Activated CD8-positive, alpha-beta T cell treated with anti-CD3 and anti-CD28 coated beads for 36 hours (primary cell): ENCODE results near the gene MBOAT2. TPM values are rescaled to one million over a fixed set of nuclear protein-coding genes. Genes with fewer than 3 reads are reported as not detected.

Source experiments
- ATAC-seq: fragments of 200-7000 bp; cut with Tn5 transposase; one replicate; pipeline ENCODE4 v1.10.0; 2021; ENCODE audit warnings: mild to moderate bottlenecking, moderate library complexity
- CTCF ChIA-PET: fragments of 350-600 bp; sonication (Branson Sonifier 250); formaldehyde crosslinking; loops from one replicate; lab custom pipeline; 2021; ENCODE audit warnings: antibody characterized with exemption; lab: Charles Lee
- POLR2A ChIA-PET: fragments of 350-600 bp; sonication (Branson Sonifier 250); formaldehyde crosslinking; loops from one replicate; lab custom pipeline; 2021; ENCODE audit warnings: antibody characterized with exemption; lab: Charles Lee
- DNase-seq: peaks from one replicate; pipeline ENCODE4 v3.0.0-alpha.2; 2020
- H3K27ac Mint-ChIP-seq: one replicate; pipeline ENCODE4 v1.8.0; 2021; ENCODE audit warnings: mild to moderate bottlenecking, mixed read lengths
- H3K27me3 Mint-ChIP-seq: one replicate; pipeline ENCODE4 v1.8.0; 2021; ENCODE audit warnings: mixed read lengths
- H3K36me3 Mint-ChIP-seq: one replicate; pipeline ENCODE4 v1.8.0; 2021; ENCODE audit warnings: low read depth, mixed read lengths
- H3K4me1 Mint-ChIP-seq: one replicate; pipeline ENCODE4 v1.8.0; 2021; ENCODE audit warnings: low read depth, mixed read lengths
- H3K4me3 Mint-ChIP-seq: one replicate; pipeline ENCODE4 v1.8.0; 2021; ENCODE audit warnings: mild to moderate bottlenecking, moderate library complexity, mixed read lengths
- H3K9me3 Mint-ChIP-seq: one replicate; pipeline ENCODE4 v1.8.0; 2021; ENCODE audit warnings: mixed read lengths
- intact Hi-C: fragments of 100-400 bp; cut with micrococcal nuclease; formaldehyde crosslinking; loops from one replicate; pipeline ENCODE4 v1.10.0; 2022
- total RNA-seq, 2 experiments: library from RNA; stranded (reverse); gene quantifications; one replicate each; pipeline ENCODE4 v1.2.3, GENCODE V29; 2021
- TF ChIP-seq, protein P1 (sequence below): fragments of 200-600 bp; IDR thresholded peaks from one replicate; pipeline ENCODE4 v1.8.0; 2022; ENCODE audit warnings: antibody characterized with exemption, mild to moderate bottlenecking

MBOAT2 gene
- total RNA-seq, 2 experiments from 2014 or later, result 2.9 to 3.0 TPM

DNA sequence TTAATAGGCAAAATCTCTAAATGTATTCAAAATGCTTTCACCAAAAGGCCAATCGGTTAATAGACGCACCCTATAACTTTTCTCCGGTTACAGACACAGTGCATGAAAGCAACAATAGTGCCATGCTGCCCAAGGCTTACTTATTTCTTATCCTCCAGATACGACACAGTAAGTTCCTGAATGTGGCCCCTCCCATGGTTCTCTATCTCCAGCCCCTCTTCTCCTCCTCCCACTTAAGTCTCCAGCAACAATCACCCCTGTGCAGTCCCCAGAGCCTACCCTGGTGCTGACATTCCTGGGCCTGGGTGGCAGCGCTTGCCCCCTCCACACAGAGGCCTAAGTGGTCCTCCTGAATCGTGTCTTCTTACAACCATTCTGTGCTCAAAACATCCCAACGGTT lies 169.6 kb downstream of the MBOAT2 start:
- POLR2A ChIA-PET, result no interaction called here
- DNase-seq (no peak), ATAC-seq (no peak)
- H3K27me3 Mint-ChIP-seq, result no peaks in the 10 kb centered on the region
- H3K27ac Mint-ChIP-seq, result no peak overlapping the region
- no peak overlapping the region for H3K4me3 Mint-ChIP-seq
- TF ChIP-seq, protein P1, sequence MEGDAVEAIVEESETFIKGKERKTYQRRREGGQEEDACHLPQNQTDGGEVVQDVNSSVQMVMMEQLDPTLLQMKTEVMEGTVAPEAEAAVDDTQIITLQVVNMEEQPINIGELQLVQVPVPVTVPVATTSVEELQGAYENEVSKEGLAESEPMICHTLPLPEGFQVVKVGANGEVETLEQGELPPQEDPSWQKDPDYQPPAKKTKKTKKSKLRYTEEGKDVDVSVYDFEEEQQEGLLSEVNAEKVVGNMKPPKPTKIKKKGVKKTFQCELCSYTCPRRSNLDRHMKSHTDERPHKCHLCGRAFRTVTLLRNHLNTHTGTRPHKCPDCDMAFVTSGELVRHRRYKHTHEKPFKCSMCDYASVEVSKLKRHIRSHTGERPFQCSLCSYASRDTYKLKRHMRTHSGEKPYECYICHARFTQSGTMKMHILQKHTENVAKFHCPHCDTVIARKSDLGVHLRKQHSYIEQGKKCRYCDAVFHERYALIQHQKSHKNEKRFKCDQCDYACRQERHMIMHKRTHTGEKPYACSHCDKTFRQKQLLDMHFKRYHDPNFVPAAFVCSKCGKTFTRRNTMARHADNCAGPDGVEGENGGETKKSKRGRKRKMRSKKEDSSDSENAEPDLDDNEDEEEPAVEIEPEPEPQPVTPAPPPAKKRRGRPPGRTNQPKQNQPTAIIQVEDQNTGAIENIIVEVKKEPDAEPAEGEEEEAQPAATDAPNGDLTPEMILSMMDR, result no peak
- intact Hi-C loops, result no loop called here
- H3K36me3 Mint-ChIP-seq, result peaks cover 2% of the 10 kb centered on the region
- H3K4me1 Mint-ChIP-seq, result peaks cover 54% of the 10 kb centered on the region
- no peaks in the 10 kb centered on the region for H3K9me3 Mint-ChIP-seq
- CTCF ChIA-PET, result interaction anchor here (1.3 kb wide), 1 partner anchor 10 kb away, joined by 4 read pairs; no protein-coding TSS in a partner anchor

DNA sequence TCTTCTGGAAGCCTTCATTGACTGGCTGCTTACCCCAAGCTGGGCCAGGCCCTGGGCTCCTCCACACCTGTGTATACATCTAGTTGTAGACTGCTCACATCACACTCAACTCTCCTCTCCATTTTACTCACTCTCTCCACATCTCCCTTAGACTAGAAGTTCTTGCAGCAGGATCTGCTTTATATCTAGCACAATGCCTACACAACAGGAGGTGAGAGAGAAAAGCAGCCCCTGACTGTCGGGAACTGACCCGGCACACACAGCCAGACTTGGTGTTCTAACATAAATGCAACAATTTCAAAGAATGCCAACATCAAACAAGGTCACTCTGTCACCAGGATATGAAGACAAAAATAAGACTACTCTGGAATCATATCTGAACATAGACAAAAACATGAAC lies 172.0 kb downstream of the MBOAT2 start:
- intact Hi-C loops, result no loop called here
- Mint-ChIP-seq H3K27me3 (no peaks in the 10 kb centered on the region), H3K4me3 (no peak overlapping the region), H3K9me3 (no peaks in the 10 kb centered on the region), H3K36me3 (peaks cover 6% of the 10 kb centered on the region), H3K4me1 (peaks cover 59% of the 10 kb centered on the region), H3K27ac (no peak overlapping the region)
- POLR2A ChIA-PET, result no interaction called here
- CTCF ChIA-PET, result interaction anchor here (1.3 kb wide), 1 partner anchor 23 kb away, joined by 4 read pairs; no protein-coding TSS in a partner anchor
- no peak for DNase-seq
- no peak for ATAC-seq
- TF ChIP-seq, protein P1, result no peak

DNA sequence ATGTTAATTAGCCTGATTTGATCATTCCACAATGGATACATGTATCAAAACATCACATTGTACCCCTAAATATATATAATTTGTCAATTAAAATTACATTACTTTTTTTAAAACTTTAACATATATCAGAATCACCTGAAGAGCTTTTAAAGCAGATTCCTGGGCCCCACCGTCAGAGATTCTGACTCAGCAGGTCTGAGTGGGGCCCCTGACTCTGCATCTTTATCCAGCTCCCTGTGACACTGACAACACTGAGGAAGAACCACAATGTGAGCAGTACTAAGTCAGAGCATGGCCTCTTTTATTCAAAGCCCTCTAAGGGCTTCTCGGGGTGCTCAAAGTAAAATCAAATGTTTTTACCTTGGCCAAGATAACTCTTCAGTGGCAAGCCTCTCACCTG lies 175.8 kb downstream of the MBOAT2 start:
- ChIA-PET CTCF (no interaction called here), POLR2A (interaction anchor here (0.6 kb wide), 1 partner anchor 68 kb away, joined by 3 read pairs; no protein-coding TSS in a partner anchor)
- intact Hi-C loops, result no loop called here
- Mint-ChIP-seq H3K36me3 (peaks cover 11% of the 10 kb centered on the region), H3K27me3 (no peaks in the 10 kb centered on the region), H3K27ac (no peak overlapping the region), H3K4me3 (no peak overlapping the region), H3K9me3 (no peaks in the 10 kb centered on the region), H3K4me1 (peaks cover 33% of the 10 kb centered on the region)
- no peak for DNase-seq
- no peak for ATAC-seq
- TF ChIP-seq, protein P1, result no peak

DNA sequence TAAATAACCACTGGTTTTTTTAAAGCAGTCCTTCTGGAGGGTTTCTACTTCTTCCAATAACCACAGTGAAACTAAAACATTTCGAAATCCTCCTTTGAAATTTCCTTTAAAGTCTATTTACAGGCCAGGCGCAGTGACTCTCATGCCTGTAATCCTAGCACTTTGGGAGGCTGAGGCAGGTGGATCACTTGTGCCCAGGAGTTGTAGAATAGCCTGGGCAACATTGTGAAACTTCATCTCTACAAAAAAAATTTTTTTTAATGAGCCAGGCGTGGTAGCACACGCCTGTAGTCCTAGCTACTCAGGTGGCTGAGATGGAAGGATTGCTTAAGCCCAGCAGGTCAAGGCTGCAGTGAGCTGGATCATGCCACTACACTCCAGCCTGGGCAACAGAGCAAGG lies 181.3 kb downstream of the MBOAT2 start:
- H3K4me1 Mint-ChIP-seq, result peaks cover under 1% of the 10 kb centered on the region
- TF ChIP-seq, protein P1, result no peak
- ATAC-seq (no peak), DNase-seq (no peak)
- POLR2A ChIA-PET, result no interaction called here
- H3K27ac Mint-ChIP-seq, result no peak overlapping the region
- intact Hi-C loops, result no loop called here
- no peaks in the 10 kb centered on the region for H3K9me3 Mint-ChIP-seq
- CTCF ChIA-PET, result no interaction called here
- no peak overlapping the region for H3K4me3 Mint-ChIP-seq
- H3K36me3 Mint-ChIP-seq, result peaks cover 12% of the 10 kb centered on the region
- no peaks in the 10 kb centered on the region for H3K27me3 Mint-ChIP-seq

DNA sequence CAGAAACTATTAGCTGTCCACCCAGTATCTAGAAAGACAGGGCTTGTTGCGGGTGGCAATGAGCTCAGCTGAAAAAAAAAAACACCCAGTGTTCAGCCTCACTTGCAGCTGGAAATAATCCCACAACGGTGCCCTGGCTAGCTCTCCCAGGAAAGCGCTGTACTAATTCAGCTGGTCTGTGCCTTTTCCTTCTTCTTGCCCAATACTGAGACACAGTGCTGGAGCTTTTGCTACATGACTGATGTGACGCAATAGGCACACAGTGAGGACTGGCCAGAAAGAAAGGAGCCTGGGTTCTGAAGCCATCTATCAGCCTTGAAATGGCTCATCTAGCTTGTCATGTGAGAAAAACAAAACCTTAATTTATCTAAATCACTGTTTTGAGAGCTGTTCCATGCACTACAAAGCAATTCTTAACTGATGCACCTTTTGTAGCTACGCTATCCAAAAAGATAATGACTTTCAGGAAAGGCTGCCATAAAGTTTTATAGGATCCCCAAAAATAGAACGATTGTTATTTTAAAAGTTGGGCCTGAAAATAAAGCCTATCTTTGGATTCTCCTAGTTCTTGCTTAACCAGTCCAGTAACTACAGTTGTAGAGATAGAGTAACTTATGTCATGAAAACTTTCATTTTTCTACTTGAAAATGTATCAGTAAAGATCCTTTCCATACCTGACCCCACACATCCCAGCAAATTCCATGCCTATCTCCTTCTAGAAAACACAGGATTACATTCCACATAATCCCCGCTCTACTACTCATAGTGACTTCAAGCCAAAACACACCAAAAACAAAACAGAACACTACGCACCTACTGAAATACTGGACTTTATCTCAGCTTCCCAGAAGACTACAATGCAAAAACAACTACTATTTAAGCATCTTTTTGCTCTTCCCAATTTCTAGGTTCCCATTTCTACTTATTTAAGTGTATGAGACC lies 181.9 kb downstream of the MBOAT2 start:
- no peak for DNase-seq
- H3K9me3 Mint-ChIP-seq, result no peaks in the 10 kb centered on the region
- no peak for ATAC-seq
- no peaks in the 10 kb centered on the region for H3K4me1 Mint-ChIP-seq
- TF ChIP-seq, protein P1, result no peak
- CTCF ChIA-PET, result no interaction called here
- peaks cover 11% of the 10 kb centered on the region for H3K36me3 Mint-ChIP-seq
- H3K27ac Mint-ChIP-seq, result no peak overlapping the region
- POLR2A ChIA-PET, result no interaction called here
- intact Hi-C loops, result no loop called here
- H3K4me3 Mint-ChIP-seq, result no peak overlapping the region
- H3K27me3 Mint-ChIP-seq, result no peaks in the 10 kb centered on the region
